CD4-positive, alpha-beta T cell treated with Interleukin-6 for 4 hours (primary cell): Measurements from ENCODE around the gene CA7.

Source experiments
- DNase-seq: peaks from one replicate; pipeline ENCODE4 v3.0.0-alpha.2; 2020; ENCODE audit warnings: mixed read lengths

Gene CA7

DNA sequence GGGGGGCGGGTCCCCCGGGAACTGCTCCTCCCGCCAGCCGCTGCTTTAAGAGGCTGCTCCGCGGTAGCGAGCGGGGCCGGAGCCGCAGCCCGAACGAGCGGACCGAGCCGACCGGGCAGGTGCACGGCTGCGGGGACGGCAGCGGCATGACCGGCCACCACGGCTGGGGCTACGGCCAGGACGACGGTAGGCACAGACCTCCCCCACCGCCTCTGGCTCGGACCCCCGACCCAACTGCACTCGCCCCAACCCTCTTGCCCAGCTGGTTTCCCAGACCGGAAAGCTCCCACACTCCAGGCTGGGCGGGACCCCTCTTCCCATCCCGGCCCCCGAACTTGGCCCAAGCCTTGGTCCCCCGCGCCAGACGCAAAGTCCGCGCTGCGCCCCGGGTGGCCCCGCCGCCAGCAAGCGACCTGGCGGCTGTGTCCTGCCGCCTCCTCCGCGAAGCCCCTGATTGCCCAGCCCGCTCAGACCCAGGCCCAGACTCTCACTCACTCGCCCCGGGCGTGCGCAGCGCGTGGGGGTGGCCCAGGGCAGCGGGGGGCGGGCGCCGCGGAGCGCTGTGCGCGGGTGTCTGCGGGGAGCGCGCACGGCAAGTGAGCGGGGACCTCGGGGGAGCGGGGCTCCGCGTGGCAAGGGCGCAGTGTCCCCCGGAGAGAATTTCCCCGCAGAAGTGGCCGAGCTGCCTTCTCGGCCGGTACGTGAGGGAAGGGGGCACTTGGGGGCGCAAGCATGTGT is at the start of gene CA7:
TSS of gene CA7 (plus strand) at position 73 of the 738 bp plus-strand sequence. CDS start at position 147, 74 bp downstream.
- DNase-seq: no peak

DNA sequence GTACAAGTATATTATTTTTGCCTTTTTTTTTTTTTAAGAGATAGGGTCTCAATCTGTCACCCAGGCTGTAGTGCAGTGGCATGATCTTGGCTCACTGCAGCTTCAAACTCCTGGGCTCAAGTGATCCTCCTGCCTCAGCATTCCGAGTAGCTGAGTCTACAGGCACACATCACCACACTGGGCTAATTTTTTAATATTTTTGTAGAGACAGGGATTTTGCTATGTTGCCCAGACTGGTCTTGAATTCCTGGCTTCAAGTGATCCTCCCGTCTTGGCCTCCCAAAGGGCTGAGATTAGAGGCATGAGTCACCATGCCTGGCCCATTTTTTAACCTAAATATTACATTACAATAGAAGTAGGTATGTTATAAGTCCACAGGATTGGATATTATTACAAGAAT is 46.1 kb upstream of the CA7 start:
- no peak for DNase-seq

DNA sequence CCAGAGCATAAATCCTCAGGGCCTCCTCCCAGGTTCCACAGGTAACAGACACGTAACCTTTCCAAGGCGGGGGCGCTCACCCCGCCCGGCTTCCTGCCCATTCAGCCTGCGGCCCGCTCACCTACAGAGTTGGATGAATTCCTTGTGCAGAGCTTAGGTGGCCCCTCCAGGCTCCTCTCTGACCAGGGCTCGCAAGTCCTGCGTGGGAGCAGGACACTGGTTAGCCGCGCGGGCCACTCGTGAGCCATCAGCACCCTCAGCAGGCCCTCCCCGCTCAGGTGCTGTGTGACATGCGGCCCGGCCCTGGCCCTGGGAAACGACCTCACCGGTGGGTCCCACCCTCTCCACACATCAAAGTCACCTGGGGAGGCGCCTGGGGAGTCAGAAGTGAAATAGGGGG is 43.4 kb upstream of the CA7 start:
- no peak for DNase-seq

DNA sequence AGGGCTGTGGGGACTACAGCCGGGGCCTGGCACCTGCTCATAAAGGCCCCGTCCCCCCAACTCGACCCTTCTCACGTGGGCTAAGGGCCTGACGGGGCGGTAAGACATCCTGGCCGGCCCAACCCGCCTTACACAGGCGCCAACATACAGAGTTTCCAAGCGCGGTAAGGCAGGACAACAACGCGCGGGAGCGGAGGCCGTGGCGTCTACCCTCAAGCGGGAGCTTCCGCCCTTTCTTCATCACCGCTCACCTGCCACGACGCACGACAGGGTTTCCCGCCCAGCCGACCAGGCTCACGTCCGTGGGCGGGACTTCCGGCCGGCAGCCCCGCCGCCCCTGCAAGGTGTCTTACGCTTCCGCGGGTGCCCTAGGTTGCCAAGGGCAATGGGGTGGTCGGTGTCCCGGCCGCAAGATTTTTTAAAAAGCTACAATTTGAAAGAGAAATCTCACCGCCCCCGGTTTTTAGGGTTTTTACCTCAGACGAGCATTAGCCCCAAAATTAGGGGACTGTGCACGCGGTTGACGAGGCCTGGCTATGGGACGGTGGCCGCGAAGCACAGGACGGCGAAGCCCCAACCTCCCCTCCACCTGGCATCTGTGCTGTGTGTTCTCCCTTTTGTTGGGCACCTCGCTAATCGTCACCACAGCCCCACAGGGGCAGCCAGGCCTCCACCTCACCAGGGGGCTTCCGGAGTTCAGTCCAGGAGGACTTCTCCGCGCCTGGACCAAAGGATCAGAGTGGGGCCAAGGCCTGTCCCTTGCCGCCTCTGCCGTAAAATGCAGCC is 42.7 kb upstream of the CA7 start, which contains the start of gene TERB1:
TSS of gene TERB1 (minus strand) at position 265 of the 786 bp plus-strand sequence. CDS start 4,786 bp downstream, outside the sequence.
- no peak for DNase-seq

DNA sequence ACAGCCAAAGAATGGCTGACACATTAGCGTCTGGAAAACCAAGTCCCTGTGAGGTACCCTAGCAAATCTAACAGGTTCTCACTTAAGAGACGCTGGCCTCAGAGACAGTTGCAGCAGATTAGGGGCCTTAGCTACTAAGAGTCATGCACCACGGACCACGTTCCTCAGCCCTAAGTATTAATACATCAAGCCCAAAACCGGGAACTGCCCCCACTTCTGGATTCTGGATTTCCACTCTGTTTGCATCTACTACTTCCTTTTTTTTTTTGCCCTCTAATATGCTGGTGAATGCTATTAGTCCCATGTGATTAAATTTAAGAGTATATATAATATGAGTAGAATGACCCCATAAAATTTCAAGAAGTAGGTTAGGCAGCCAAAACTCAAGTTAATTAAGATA is 42.1 kb upstream of the CA7 start:
- DNase-seq: no peak

DNA sequence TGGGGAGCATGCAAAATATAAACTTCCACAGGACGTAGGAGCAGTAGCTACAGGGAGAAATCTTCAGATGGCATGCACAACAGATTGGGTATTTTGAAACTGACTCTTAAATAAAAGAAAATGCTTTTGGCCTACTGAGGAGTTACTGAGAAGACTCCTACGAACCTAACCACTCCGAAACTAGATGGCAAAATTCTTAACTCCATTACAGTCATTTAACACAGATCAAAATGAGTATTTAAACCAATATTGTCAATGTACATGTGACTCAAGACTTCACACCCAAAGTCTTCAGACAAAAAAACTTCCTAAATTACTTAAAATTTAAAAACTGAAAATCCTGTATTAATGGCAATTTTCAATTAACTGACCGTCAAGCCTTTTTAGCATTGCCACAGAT is 34.4 kb upstream of the CA7 start:
- DNase-seq: no peak

DNA sequence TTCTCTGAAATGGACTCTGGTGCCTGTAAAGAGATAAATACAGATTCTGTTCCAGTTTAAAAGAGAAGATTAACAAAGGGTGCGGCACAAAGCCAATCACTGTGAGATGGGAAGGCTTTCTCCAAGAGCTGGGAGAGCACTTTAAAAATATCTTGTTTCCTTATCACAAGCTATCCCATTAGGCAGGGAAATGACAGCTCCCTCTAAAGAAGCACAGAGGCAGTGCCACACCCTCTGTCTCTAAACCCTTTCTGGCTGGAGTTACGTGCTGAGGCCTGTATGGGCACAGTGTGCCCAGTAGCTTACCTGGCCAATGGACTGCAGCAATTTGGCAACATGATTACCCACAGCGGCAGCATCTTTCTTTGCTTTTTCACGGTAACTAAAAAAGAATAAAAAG is 33.8 kb upstream of the CA7 start:
- no peak for DNase-seq

DNA sequence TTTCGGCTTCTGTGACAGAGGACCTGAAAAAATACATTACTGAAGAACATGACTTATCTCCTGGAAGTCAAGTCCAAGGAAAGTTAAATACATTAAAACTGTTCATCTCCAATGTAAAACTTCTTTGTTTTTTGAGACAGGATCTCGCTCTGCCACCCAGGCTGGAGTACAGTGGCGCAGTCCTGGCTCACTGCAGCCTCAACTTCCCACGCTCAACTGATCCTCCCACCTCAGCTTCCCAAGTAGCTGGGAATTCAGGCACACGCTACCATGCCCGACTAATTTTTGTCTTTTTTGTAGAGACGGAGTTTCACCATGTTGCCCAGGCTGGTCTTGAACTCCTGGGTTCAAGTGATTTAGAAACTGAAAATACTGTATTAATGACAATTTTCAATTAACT is 33.2 kb upstream of the CA7 start:
- no peak for DNase-seq

DNA sequence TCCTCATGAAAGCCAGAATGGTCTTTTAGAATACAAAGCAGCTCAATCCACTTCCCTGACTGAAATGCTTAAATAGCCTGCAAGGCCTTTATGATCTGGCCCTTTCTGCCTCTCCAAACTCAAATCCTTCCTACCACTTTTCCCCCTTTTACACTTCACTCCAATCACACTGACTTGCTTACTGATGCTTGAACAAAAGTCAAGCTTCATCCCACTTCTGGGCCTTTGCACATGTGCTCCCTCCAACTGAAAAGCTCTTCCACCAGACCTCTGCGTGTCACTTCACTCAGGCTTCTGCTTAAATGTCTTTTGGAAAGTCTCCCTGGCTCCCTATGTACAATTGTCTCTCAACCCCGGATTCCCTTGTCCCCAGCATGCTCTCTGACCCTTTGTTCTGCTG is 29.5 kb upstream of the CA7 start:
- no peak for DNase-seq

DNA sequence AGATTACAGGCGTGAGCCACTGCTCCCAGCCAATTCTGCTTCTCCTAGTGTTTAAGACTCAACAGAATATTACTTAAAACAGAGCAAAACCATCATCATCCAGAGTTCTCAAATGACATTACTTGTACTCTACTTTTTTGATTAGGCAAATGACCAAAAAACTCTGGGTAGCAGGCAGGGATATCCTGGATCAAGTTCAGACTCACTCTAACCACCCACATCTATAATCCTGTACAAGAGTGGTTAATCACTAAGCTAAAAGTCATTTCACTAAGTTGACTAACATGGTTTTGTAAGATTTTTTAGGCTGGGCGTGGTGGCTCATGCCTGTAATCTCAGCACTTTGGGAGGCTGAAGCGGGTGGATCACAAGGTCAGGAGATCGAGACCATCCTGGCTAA is 20.2 kb upstream of the CA7 start:
- no peak for DNase-seq

DNA sequence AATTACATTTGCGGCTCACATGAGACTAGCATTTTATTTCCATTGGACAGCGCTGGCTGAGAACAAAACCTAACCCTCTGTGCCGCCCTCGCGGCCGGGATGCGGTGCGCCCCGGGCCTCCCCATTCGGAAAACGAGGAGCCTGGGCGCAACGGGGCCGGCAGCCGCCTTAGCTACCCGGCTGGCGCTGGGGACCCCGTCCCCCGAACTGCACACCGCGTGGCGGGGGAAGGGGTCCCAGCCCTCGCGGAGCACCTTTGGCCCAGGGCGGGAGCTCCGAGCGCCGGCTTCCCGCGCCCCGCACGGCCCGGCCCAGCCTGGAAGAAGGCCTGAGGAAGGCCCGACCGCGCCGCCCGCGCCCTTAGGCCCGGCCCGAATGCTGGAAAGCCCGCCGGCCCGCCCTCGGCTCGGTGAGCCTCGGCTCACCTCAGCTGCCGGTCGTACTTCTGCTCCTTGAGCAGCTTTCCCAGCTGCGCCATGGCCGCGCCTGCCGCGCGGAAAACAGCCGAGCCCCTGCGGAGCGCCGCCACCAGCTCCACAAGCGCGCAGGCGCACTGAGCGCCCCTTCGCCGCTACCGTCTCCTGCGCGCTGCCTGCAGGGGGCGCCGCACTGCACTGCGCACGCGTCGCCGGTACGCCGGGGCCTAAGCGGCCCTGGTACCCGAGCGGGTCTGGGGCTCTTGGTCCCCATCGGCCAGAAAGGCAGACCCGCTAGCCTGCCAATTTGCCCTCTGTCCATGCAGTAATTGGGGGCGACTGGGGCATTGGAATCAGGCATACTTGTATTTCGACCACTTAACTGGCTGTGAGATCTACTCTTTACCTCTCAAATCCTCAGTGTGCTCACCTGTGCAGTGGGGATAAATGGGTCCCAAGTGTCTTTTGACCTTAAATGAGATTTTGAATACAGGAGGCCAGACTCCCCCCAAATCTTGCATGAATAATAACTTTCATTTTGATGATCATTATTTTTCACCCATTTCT is 13.5 kb upstream of the CA7 start, which contains the start of gene NAE1:
TSS of gene NAE1 (minus strand) at position 555 of the 983 bp plus-strand sequence. CDS start at position 478, 77 bp downstream.
- peak; percentile 91 for DNase-seq

DNA sequence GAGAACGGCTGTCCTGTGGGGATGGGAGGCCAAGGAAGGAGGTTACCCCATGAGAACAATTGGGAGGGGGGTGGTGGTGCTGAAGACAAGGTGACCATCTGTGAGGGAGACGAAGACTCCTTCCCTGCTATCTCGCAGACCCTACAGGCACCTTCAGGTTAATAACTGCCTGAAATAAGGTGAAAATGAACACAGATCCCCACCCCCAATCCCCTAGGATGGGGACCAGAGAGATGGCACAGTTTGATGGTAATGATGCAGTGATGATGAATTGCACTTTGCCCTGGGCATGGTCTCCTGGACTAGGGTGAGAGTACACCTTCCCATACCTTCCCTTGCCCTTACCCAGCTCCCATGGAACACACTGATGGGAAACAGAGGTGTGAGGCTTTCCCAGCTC is 12.0 kb upstream of the CA7 start:
- no peak for DNase-seq

DNA sequence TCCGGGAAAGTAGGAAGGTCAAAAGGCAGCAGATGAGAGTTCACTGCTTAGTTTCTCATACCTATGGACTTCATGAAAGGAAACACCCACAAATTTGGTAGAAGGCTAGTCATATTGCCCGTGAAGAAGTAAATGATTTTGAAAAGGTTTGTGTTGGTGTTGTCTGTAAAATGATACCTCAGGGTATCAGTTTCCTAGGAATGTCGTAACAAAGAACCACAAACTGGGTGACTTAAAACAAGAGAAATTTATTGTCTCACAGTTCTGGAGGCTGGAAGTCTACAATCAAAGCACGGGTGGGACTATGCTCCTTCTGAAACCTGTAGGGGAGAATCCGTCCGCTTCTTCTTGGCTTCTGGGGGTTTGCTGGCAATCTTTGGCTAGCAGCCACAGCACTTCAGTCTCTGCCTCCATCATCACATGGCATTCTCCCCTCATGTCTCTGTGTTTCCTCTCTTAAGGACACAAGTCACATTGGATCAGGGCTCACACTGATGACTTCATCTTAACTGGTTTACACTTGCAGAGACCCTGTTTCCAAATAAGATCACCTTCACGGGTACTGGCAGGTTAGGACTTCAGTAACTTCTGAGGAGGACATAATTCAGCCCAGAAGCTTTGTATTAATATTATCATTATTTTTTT is 11.4 kb upstream of the CA7 start:
- DNase-seq: no peak

DNA sequence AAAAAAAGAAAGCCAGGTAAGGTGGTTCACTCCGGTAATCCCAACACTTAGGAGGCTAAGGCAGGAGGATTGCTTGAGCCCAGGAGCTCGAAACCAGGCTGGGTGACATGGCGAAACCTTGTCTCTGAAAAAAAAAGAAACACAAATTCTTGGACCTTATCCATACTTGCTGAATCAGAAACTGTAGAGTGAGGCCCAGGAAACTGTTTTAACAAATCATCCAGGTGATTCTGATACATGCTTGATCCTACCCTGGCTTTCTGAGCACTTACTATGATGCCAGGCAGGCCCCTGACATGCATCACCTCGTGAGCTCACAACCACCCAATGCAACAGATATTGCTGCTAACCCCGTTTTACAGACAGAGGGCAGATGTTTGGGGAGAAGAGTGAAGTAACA is 9.5 kb upstream of the CA7 start:
- no peak for DNase-seq

DNA sequence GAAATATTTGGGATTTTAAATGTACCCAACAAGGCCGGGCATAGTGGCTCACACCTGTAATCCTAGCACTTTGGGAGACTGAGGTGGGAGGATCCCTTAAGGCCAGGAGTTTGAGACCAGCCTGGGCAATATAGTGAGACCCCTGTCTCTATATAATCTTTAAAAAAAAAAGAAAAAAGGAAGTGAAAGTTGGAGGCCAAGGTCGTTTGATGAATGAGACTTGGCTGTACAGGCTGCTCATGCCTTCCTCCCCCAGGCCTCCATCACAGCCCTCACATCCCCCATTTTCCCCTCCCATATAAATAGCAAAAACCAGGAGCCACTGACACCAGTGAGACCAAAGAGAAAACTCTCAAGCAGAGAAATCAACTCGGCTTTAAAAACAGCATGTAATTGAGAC is 3.3 kb upstream of the CA7 start:
- no peak for DNase-seq

DNA sequence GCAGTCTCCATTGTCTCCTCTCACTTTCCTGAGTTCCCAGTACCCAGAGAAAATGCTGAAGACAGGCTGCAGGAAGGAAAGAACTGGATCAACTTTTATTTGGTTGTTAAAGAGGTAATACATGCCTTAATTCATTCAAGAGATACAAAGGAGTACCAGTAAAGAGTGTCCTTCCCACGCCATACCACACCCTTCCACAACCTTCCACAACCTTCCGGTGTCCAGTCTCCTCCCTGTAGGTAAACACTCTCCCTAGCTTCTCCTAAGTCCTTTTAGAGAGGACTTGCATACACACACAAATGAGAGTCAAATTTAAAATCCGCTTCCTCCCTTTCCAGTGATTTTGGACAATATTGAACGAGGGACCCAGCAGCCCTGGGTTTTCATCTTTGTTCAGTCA is 2.8 kb upstream of the CA7 start:
- no peak for DNase-seq

DNA sequence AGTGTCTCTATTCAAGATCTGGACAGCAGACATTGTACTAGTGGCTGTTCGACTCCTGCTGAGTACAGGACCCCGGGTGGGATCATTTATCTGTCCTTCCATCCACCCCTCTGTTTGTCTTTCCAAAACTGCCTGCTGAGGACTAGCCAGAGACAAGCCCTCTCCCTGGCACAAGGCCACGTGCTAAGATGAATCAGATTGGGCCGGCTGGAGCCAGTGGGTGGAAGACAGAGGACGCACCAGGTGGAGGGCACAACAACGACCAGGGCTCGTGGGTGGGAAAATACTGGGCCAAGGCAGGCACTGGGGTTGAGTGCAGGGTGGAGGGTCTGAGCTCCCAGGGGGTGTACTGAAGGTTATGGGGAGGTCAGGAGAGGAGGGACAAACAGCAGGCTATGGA is 1.4 kb upstream of the CA7 start:
- no peak for DNase-seq

DNA sequence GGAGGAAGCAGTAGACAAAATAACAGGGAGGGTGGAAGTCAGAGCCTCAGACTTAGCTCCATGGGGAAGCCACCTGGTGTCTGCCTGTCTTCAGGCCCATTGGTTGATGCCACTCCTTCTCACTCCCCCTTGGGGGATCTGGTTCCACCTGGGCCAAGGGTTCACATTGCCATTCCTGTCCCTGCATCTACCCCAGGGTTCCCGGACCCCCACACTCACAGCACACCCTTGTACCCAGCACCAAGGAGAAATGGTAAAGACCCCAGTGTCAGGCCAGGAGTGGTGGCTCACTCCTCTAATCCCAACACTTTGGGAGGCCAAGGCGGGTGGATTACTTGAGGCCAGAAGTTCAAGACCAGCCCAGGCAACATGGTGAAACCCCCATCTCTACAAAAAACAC is 1.0 kb upstream of the CA7 start:
- DNase-seq: no peak

DNA sequence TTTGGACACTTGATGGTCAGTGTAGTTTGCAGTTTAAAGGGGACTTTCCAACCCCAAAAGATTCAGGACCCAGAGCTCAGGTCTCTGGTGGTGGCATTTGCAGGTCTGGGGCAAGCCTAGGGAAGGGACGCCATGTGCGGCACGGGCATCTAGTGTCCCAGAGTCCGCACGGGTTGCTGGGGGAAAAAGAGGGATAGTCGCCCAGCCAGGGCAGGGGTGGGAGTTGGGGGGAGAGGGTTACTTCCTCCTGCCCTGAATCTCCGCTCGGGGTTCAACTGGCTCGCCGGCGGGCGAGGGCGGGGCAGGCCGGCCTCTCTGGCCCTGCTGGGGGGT is 239 bp upstream of the CA7 start:
- no peak for DNase-seq

DNA sequence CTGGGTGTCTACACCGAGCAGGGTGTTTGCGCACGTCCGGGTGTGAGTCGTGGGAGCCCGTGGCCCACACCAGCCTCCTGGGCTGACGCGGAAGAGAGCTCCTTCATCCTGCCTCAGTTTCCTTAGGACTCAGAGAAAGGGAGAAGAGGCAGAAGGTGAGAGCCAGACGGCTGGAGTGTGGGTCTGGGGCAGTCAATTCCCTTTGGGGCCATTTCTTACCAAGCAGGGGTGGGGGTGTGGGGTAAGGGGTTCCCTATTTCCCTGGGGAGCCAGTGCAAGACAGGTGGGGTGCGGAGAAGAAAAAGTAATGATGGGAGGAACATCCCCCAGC is 831 bp downstream of the CA7 start:
- DNase-seq: no peak

DNA sequence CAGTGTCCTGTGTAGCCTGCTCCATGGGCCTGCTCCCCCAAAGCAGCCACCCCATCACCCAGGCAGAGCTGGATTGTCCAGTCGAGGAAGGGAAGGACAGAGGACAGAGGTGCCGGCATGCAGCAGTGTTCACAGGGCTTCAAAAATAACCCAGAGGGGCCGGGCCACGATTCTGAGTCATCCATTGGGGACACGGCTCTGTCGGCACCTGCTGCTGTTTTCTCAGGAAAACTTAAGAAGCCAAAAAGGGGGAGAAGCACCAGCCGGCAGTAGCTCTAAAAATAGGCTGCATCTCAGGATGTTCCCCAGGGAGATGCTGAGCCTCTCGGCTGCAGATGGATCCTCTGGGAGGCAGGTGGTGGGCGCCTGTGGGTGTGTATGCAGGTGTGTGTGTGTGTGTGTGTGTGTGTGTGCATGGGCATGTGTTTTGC is 1.6 kb downstream of the CA7 start:
- no peak for DNase-seq

DNA sequence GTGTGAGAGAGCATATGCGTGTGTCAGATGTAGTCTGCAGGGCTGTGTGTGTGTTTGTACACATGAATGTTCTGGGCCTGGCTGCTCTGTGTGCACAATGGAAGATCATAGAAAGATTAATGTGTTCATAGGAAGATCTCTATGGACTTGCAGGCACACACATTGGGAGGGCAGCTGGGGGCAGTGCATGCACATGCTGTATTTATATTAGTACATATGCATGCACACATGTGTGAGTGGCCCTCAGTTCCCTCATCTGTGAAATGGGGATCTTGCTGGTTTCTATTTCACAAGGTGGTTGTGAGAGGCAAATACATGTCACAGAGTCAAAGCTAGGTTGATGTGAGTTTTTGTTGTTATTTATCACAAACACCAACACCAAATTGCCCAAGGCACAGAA is 2.1 kb downstream of the CA7 start:
- no peak for DNase-seq

DNA sequence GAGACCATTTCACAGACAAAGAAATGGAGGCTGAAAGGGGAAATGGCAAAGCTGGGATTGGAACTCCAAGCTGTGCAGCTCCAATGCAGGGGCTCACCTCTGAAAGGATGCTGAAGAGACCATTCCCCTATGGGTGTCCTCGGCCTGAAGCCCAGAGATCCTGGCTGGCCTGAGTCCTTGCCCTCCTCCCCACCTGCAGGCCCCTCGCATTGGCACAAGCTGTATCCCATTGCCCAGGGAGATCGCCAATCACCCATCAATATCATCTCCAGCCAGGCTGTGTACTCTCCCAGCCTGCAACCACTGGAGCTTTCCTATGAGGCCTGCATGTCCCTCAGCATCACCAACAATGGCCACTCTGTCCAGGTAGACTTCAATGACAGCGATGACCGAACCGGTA is 2.6 kb downstream of the CA7 start:
- DNase-seq: no peak
